ENCODE measurements around the gene ANKRD33B.

DNA sequence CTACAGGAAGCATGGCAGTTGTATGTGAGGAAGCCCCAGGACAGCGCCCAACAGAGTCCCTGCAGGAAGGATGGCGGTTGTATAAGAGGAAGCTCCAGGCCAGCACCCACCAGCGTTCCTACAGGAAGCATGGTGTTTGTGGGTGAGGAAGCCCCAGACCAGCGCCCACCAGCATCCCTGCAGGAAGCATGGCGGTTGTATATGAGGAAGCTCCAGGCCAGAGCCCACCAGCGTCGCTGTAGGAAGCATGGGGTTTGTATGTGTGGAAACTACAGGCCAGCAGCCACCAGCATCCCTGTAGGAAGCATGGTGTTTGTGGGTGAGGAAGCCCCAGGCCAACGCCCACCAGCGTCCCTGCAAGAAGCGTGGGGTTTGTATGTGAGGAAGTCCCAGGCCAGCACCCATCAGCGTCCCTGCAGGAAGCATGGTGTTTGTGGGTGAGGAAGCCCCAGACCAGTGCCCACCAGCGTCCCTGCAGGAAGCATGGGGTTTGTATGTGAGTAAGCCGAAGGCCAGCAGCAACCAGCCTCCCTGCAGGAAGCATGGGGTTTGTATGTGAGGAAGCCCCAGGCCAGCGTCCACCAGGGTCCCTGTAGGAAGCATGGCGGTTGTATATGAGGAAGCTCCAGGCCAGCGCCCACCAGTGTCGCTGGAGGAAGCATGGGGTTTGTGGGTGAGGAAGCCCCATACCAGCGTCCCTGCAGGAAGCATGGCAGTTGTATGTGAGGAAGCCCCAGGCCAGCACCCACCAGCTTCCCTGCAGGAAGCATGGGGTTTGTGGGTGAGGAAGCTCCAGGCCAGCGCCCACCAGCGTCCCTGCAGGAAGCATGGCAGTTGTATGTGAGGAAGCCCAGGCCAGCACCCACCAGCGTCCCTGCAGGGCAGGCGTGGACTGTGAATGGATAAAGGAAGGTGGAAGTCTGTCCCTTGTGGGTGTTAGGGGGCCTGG lies 118.1 kb downstream of the ANKRD33B start:
- no peak for TF ChIP-seq EZH2 (IDR thresholded peaks at IDR 0.05; ENCODE audit: borderline replicate concordance, low read depth, low read length, severe bottlenecking)
- TF ChIP-seq, protein P1, sequence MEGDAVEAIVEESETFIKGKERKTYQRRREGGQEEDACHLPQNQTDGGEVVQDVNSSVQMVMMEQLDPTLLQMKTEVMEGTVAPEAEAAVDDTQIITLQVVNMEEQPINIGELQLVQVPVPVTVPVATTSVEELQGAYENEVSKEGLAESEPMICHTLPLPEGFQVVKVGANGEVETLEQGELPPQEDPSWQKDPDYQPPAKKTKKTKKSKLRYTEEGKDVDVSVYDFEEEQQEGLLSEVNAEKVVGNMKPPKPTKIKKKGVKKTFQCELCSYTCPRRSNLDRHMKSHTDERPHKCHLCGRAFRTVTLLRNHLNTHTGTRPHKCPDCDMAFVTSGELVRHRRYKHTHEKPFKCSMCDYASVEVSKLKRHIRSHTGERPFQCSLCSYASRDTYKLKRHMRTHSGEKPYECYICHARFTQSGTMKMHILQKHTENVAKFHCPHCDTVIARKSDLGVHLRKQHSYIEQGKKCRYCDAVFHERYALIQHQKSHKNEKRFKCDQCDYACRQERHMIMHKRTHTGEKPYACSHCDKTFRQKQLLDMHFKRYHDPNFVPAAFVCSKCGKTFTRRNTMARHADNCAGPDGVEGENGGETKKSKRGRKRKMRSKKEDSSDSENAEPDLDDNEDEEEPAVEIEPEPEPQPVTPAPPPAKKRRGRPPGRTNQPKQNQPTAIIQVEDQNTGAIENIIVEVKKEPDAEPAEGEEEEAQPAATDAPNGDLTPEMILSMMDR (IDR thresholded peaks at IDR 0.05; ENCODE audit: borderline replicate concordance, extremely low read depth, low read length, poor library complexity, severe bottlenecking), result no peak

Measured in DND-41 (cell line).